Measurements from ENCODE around the gene C1orf116. TPM values are rescaled to one million over a fixed set of nuclear protein-coding genes. Genes with fewer than 3 reads are reported as not detected.

The C1orf116 gene
- total RNA-seq, 1 donor from 2014 or later: 0.08 TPM

GRCh38 chr1:207025146-207025880 is 7.2 kb downstream of the C1orf116 start:
- peaks cover 11% of the 10 kb centered on the region for H3K4me1 Mint-ChIP-seq (ENCODE audit: unreplicated experiment)

GRCh38 chr1:207024202-207025145 is 8.1 kb downstream of the C1orf116 start:
- DNase-seq (ENCODE audit: low spot score): no peak
- Mint-ChIP-seq H3K9me3 (ENCODE audit: unreplicated experiment) (no peaks in the 10 kb centered on the region), H3K36me3 (ENCODE audit: low read depth, unreplicated experiment) (no peaks in the 10 kb centered on the region), H3K27ac (ENCODE audit: unreplicated experiment) (no peak overlapping the region), H3K4me1 (ENCODE audit: unreplicated experiment) (peaks cover 11% of the 10 kb centered on the region), H3K4me3 (ENCODE audit: unreplicated experiment) (no peak overlapping the region), H3K27me3 (ENCODE audit: unreplicated experiment) (peaks cover 9% of the 10 kb centered on the region)
- TF ChIP-seq, protein P1, sequence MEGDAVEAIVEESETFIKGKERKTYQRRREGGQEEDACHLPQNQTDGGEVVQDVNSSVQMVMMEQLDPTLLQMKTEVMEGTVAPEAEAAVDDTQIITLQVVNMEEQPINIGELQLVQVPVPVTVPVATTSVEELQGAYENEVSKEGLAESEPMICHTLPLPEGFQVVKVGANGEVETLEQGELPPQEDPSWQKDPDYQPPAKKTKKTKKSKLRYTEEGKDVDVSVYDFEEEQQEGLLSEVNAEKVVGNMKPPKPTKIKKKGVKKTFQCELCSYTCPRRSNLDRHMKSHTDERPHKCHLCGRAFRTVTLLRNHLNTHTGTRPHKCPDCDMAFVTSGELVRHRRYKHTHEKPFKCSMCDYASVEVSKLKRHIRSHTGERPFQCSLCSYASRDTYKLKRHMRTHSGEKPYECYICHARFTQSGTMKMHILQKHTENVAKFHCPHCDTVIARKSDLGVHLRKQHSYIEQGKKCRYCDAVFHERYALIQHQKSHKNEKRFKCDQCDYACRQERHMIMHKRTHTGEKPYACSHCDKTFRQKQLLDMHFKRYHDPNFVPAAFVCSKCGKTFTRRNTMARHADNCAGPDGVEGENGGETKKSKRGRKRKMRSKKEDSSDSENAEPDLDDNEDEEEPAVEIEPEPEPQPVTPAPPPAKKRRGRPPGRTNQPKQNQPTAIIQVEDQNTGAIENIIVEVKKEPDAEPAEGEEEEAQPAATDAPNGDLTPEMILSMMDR (IDR thresholded peaks at IDR 0.05; ENCODE audit: unreplicated experiment): no peak

More at GRCh38 chr1:207025146-207025880, 7.2 kb downstream of the C1orf116 start:
- DNase-seq (ENCODE audit: low spot score): no peak
- H3K9me3 Mint-ChIP-seq (ENCODE audit: unreplicated experiment): no peaks in the 10 kb centered on the region
- no peak overlapping the region for H3K4me3 Mint-ChIP-seq (ENCODE audit: unreplicated experiment)
- TF ChIP-seq, protein P1 (IDR thresholded peaks at IDR 0.05; ENCODE audit: unreplicated experiment): no peak
- no peaks in the 10 kb centered on the region for H3K36me3 Mint-ChIP-seq (ENCODE audit: low read depth, unreplicated experiment)
- no peak overlapping the region for H3K27ac Mint-ChIP-seq (ENCODE audit: unreplicated experiment)
- H3K27me3 Mint-ChIP-seq (ENCODE audit: unreplicated experiment): peaks cover 9% of the 10 kb centered on the region

- Mint-ChIP-seq H3K4me3 (ENCODE audit: unreplicated experiment) (no peak overlapping the region), H3K9me3 (ENCODE audit: unreplicated experiment) (no peaks in the 10 kb centered on the region), H3K4me1 (ENCODE audit: unreplicated experiment) (peaks cover 11% of the 10 kb centered on the region), H3K36me3 (ENCODE audit: low read depth, unreplicated experiment) (no peaks in the 10 kb centered on the region), H3K27me3 (ENCODE audit: unreplicated experiment) (peaks cover 9% of the 10 kb centered on the region), H3K27ac (ENCODE audit: unreplicated experiment) (no peak overlapping the region)
- DNase-seq (ENCODE audit: low spot score): no peak
- TF ChIP-seq, protein P1 (IDR thresholded peaks at IDR 0.05; ENCODE audit: unreplicated experiment): no peak
These were observed 9.4 kb downstream of the C1orf116 start for GRCh38 chr1:207022996-207023679.

DNA sequence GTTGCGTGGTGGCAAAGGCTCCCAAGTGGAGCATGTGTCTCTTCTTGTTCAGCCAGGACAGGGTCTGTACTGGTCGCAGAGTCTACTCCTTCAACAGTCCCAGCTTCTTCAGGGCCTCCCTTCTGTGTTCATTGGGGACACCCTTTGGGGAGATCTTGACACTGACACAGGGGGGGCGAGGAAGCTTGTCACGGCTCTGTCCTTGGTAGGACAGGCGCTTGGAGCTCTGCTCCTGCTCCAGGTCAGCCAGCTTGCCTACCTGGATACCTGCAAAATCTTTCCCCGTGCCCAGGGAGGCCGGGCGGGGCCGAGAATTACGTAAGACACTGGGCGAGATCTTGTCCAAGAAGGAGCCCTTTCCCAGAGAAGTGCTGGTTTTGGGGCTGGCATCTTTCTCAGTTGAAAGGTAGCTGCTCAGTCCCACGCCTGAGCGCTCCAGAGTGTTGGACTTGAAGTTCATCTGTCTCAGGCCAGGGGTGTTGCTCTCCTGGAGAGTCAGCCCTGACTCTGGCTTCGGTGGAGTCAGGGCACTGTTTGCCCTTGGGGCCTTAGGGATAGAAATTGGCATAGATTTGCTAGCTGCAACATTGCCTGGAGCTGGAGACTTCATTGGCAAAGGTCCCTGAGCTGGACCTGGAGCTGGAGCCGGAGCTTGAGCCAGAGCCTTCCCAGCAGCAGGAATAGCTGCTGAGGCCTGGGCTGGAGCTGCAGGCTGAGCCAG is 10.5 kb downstream of the C1orf116 start:
- Mint-ChIP-seq H3K36me3 (ENCODE audit: low read depth, unreplicated experiment) (no peaks in the 10 kb centered on the region), H3K4me3 (ENCODE audit: unreplicated experiment) (no peak overlapping the region), H3K9me3 (ENCODE audit: unreplicated experiment) (no peaks in the 10 kb centered on the region), H3K27ac (ENCODE audit: unreplicated experiment) (no peak overlapping the region), H3K4me1 (ENCODE audit: unreplicated experiment) (peaks cover 11% of the 10 kb centered on the region), H3K27me3 (ENCODE audit: unreplicated experiment) (peaks cover 6% of the 10 kb centered on the region)
- TF ChIP-seq, protein P1 (IDR thresholded peaks at IDR 0.05; ENCODE audit: unreplicated experiment): no peak
- no peak for DNase-seq (ENCODE audit: low spot score)
